ENCODE results near the gene CNTFR.
"Not testable (repeated sequence)": the region's sequence is repeated elsewhere in the genome, so short reads cannot be mapped to it uniquely, and the experiment has no call there.

The CNTFR gene, protein sequence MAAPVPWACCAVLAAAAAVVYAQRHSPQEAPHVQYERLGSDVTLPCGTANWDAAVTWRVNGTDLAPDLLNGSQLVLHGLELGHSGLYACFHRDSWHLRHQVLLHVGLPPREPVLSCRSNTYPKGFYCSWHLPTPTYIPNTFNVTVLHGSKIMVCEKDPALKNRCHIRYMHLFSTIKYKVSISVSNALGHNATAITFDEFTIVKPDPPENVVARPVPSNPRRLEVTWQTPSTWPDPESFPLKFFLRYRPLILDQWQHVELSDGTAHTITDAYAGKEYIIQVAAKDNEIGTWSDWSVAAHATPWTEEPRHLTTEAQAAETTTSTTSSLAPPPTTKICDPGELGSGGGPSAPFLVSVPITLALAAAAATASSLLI

DNA sequence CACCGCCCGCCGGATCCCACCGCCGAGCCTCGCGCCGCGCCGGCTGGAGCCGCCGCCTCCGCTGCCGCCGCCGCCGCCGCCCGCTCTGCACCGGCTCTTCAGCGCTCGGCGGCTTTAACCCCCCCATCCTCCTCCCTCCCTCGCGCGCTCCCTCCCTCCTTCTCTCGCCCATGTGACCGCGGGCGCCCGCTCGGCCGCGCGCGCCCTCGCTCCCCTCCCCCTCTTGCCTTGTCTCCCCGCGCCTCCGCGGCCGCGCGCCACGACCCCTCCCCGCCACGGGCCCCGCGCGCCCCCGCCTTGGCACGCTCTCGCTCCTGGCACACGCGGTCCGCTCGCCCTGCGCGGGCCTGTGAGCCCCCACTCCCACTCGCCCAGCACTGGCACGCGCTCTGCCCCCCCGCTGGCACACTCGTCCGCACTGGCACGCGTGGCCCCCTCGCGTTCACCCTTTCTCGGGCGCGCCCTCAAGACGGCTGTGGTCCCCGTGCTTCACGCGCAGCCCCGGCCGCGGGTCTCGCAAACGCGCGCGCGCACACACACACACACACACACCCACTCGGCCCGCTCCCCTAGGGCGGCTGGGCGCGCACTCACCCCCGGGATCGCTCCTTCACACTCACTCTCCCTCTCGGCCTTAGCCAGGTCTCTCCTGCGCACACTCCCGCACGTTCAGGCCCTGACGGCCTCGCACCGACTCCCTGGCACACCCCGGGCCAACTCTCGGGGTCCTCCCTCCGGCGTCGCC, at the start of gene CNTFR:
TSS of gene CNTFR (minus strand) at position 89 of the 745 bp plus-strand sequence. CDS start 20,743 bp downstream, outside the sequence.
- peak; percentile 42 for DNase-seq

DNA sequence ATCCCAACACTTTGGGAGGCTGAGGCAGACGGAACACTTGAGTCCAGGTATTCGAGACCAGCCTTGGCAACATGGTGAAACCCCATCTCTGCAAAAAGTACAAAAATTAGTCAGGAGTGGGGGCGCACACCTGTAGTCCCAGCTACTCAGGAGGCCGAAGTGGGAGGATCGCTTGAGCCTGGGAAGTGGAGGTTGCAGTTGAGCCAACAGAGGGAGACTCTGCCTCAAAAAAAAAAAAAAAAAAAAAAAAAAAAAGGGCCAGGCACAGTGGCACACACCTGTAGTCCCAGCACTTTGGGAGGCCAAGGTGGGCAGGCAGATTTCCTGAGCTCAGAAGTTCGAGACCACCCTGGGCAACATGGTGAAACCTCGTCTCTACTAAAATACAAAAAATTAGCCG, 49.8 kb upstream of the CNTFR start:
- DNase-seq = not testable (repeated sequence)

DNA sequence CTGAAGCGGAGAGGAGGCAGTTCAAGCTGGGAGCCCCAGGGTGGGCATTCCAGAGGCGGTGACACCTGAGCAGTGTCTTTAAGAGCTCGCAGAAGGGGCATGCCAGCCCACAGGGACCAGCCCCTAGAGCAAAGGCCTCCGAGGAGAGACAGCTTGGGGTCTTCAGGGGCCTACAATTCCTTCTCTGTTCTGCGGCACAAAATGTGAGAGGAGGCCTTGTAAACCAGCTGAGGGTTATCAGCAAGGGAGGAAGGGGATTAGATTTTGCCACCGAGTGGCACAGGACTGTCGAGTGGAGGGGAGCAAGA, 48.6 kb upstream of the CNTFR start:
- DNase-seq = no peak

DNA sequence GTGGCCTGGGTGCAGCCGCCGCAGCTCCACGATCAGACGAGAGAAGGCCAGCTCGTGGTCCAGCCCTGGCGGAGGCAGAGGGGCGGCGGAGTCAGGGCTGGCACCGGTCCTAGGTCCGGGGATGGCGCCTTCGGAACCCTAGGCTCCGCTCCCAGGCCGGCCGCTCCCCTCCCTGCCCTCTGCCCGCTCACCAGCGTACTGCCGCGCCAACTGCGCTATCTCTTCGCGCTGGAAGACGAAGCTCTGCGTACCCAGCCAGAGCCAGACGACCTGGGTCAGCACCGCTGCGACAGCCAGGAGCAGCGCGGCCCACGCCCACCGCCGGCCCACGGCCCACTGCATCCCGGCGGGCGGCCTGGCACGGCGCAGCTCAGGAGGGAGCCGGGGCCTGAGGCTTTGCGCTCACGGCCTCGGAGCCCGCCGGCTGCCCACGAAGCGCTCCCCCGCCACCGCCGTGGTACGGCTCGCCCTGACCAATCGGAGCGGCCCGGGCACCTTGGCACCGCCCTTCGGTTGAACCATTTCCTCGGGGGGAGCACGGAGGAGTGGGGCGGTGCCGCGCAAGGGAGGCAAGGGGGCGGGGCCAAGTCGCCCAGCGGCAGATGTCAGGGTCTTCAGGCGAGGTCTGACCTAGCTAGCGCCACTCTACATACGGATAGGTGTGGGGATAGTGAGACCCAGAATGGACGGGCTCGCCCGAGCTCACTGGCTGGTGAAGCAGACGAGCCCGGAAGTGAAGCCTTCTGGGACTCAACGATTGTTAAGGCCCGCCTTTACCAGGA, 48.0 kb upstream of the CNTFR start, which contains the start of gene SIGMAR1:
TSS of gene SIGMAR1 (minus strand) at position 432 of the 782 bp plus-strand sequence. CDS start at position 342, 90 bp downstream.
- DNase-seq = peak; percentile 92

DNA sequence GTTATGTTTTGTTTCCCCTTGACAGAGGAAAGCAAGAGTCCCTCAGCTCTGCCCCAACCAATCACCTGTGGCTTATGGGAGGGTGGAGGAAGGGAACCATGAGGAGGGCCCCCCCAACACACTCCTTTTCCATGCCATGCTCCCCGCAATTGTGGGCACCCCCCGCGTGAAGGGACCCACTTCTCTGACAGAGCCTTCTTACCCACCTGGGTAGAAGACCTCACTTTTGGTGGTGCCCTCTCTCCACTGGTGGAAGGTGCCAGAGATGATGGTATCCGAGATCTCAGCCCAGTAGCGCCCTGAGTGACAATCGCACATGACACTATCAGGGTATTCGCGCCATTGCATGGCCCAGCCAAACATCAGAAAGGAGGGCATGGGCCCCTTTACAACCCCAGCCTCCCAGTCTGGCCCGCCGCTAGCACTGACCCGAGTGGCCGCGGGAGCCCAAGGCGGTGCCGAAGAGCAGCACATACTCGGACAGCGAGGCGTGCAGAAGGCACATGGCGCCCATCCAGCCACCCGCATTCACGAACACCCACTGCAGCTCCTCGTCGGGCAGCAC, 47.3 kb upstream of the CNTFR start:
- DNase-seq = peak; percentile 49

DNA sequence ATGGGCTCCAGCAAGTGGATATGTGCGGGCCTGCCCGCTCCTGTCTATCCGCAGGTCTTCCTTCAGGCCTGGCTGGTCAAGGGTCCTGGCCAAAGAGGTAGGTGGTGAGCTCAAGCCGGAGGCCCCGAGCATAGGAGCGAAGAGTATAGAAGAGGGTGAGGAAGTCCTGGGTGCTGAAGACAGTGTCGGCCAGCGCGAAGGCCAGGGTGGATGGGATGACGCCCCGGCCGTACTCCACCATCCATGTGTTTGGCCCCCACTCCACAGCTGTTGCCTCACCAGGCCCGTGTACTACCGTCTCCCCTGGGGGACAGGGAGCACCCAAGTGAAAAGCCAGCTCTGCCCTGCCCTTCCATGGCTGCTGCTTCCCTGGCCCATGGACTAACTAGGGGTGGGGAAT, 46.0 kb upstream of the CNTFR start:
- DNase-seq = no peak

DNA sequence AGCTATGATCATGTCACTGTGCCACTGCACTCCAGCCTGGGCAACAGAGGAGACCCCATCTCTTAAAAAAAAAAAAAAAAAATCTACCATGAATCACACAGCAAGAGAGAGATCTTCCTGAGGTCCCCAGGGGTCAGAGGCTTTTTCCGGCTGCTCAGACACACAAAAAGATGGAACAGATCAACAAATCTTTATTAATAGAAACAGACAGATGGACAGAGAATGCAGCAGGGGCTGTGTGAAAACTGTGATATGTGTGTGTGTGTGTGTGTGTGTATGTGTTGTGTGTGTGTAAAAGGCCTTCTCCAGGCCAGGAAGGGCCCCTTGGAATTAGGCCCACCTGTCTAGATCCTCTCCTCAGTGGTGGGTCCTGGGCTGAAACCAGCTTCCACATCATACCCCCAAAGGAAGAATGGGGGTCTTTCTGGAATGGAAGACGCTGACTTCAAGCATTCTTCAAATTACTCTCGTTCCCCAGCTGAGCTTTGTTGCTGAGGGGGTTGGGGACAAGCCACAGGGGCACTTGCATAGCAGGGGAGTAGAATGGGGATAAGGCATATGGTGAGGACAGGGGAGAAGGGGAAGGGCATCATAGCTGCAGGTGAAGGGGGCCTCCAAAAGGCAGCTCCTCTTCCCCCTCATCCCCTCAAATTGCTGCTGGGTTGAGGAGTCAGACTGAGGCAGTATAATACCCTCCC, 45.2 kb upstream of the CNTFR start:
- DNase-seq = no peak

DNA sequence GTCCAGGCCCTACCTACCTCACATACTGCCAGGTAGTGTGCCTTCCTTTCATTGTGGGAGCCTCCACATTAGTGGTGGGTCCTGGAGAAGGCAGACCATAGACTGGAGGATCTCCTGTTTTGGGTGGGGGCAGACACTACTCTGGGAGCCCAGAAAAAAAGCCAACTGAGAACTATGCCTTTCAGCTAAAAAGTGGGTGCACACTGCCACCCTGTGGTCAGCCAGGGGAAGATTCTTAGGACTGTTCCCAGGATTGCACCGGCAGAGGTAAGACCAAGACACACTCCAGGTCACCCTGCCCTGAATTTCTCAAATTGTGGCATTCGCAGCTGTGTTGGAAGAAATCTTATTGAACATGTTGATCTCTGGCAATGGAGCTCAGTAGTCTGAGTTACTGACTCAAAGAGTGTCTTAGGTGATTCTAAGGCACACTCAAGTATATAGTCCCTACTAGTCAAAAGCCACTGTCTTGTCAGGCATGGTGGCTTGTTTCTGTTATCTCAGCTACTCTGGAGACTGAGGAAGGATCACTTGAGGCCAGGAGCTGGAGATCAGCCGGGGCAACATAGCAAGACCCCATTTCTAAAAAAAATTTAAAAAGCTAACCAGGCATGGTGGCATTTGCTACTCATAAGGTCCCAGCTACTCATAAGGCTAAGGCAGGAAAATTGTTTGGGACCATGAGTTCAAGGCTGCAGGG, 44.5 kb upstream of the CNTFR start:
- DNase-seq = peak; percentile 27

DNA sequence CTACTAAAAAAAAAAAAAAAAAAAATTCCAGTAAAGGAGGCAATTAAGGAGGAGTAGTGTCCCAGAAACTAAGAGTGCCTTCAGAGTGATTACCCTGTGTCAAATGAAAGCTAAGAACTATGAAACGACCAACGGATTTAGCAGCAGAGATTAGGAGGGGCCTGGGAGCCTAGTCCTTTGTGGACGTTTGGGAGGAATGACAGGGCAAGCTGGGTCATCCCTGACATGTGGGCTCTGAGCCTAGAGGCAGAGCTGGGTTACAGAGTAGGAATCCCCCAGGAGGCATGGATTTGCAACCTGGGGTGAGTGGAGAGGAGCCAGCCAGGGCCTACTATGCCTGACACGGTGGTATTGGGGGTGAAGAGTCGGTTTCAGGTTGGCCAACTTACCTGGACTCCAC, 43.6 kb upstream of the CNTFR start:
- no peak for DNase-seq

DNA sequence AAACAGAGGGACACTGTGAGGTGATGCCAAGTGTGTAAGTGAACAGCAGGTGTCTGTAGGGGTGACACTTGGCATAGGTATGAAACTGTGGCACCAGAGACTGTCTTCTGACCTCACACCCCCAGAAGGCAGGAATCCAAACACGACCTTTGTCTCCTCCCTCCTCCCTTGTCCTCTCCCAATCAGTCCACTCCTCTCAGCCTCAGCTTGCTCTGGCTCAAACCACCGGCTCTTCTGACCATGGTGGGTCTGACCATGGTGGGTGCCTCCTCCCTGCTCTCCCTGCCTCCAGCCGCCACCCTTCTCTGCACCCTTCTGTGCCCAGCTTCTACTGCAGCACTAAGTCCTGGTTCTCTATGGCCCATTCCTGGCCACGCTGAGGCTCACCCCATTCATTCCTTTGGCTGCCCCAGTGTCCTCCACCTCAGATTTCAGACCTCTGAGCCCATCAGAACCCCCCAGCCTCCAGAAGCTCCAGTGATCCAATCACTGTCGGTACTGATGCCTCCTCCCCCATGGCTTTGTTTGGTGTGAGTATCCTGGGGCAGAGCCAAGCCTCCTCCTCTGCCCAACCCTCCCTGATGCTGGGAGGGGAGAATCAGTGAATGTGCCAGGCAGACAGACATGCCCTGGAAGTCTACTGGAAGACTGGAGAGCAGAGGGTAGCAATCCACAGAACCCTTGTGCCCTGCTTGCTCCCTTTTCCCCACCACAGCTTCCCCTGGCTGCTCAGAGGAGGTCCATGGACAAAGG, 41.1 kb upstream of the CNTFR start:
- no peak for DNase-seq

DNA sequence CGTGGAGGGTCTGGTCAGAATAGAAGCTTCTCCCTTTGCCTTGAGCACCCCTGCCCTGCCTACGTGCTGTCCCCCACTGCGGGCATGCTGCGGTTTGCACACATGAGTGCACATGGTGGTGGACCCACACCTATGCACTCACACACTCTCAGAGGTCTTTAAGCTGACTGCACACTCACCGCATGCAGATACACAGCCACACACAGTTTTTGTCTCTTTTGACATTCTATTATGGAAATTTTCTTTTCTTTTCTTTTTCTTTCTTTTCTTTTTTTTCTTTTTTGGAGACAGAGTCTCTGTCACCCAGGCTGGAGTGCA, 39.9 kb upstream of the CNTFR start:
- no peak for DNase-seq

DNA sequence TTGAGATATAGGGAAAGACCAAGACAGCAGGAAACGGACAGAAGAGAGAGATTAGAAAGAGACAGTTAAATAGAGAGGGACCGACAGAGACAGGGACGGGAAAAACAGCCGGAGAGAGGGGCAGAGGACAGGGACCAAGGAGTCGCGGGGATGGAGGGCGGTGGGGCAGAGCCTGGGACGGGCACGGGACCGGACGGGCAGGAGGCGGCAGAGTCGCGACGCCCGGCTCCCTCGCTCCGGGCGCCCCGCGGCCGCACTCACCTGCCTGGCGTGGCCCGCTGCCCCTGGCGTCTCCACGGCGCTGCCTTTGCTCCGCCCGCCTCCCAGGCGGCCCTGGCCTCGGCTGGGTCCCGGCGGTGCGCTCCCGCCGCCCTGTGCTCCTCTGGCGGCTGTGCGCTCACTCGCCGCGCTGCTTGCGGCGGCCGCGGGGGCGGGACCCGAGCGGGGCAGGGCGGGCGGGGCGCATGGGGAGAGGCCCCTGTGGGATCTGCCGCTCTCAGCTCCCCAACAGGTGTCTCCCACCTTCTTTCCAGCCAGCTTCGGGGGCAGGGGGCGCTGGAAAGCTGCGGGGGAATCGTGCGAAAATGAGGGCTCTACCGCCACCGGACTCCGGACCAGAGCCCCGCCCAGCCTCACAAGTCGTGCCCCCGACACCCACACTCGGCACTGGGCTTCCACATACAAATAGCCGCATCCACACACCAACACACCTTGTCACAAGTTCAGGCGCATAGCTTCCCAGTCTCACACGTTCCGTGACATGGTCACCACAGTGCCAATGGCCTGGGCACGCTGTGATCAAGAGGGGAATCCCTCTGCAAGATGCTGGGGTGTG, 39.3 kb upstream of the CNTFR start, which contains the start of gene ARID3C:
TSS of gene ARID3C (minus strand) at position 411 of the 835 bp plus-strand sequence. CDS start 1,052 bp downstream, outside the sequence.
- no peak for DNase-seq

DNA sequence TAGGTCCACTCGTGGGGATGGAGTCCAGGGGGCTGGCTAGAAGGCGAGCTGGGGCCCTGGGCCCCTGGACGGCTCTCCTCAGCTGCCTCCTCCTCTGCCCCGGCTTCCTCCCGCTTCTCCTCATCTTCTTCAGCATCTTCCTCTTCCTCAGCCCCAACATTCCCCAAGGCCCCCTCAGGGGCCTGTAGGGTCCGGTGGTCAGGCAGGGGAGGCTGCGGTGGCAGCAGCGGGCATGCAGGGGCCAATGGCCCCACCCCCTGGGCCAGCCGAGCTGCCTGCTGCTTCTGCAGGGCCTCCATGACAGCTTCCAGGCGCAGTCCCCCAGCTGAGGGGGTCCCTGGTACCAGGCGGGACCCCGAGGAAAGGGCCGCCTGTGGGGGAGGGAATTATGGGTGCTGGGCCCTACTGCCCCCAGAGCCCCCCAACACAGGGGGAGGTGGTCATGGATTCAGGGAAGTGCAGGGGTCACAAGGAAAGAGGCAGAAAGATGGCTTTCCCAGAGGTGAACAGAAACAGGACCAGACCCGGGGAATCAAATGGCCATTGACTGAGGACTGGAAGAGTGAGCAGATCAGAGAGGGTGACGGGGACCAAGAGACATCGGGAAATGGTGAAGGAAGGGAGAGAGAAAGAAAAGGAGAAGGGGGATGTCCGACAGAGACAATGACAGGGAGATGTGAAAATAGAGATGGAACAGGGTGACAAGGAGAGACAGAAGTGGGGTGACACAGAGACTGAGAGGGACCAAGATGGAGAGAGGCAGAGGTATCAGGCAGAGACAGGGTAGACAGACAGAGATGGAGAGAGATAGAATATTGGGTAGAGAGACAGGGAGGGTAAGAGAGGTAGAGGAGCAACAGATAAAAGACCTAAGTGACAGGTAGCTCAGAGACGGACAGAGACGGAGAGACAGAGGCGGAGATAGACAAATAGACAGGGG, 38.5 kb upstream of the CNTFR start:
- no peak for DNase-seq

DNA sequence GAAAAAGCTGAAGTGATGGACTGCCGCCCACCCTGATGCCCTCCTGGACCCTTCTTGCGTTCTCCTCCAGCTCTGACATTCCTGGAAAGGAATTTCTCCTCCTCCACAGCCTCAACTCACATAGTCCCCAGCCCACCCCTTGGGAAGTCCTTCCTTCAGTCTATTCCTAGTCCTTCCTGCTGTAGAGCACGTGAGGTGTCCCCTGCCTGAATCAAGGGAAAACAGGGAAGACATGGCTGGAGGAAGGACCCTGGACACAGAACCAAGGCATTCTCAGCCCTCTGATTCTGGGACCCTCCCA, 35.6 kb upstream of the CNTFR start:
- DNase-seq = no peak

DNA sequence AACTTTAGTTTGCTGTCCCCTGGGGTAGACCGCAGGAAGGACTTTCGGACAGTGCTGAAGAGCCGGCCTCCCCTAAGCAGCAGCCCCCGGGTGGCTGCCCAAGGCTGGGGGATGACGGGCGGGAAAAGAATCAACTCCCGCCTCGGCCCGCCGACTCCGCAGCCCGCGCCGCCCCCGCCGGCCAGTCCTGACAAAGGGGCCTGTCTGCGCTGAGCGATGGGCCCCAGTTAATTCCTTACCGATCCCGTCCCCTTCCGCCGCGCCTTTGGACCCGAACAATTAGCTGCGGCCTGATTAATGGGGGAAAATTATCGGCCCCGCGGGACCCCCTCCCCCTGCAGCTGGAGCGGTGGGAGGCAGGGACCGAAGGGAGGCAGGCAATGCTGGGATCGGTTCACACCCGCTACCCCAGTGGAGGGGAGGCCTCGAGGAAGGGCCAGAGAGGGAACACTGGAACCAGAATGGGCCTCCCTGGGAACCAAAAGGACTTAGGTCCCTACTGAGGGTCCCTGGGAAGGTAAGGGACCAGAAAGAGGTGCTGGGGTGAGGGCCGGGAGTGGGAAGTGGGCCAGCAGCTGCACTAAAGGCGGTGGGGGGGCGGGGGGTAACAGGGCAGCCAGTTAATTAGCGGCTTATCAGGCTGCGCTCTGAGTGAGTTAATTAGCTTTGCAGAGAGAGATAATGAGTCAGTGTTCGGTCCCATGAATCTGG, 35.1 kb upstream of the CNTFR start:
- DNase-seq = no peak

DNA sequence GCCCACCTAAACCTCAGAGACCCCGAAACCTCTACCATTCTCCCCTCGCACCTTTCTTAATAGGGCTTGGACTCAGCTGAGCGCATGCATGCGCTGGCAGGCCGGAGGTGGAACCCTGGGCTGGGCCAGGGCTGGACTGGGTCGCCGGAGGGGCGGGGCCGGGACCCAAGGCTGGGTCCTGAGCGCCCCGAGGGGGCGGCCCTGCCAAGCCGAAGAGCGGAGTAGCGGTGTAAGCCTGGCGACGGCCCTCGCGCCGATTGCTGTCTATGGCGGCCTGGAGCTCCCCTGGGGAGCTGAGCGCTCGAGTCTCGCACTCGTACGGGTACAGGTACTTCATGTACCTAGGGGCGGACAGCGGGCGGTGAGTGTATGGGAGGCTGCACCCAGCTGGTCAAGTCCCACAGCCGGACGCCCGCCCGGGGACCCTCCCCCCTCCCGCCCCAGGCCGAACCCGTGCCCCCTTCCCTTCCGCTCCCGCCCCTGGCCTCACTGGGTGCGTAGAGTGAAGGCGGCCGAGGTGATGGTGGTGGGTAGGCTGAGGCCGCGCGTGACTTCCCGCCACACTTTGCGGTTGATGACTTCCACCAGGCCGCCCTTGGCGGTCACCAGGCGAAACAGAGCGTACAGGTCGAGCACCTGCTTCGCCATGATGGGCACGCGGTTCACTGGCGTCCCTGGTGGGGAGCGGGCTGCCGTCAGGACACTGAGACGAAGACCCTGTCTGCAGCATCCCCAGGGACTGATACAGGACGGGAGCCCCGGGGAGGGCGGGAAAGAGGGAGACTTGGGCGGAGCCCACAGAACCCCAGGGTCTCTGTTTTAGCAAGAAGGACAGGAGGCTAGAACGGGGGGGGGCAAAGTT, 34.1 kb upstream of the CNTFR start:
- DNase-seq = no peak
